Kidney capillary endothelial cell (primary cell): Measurements from ENCODE around the gene THBS2.
"Not testable (repeated sequence)": the region's sequence is repeated elsewhere in the genome, so short reads cannot be mapped to it uniquely, and the experiment has no call there.

ENCODE experiments used
- DNase-seq: peaks from one replicate; pipeline ENCODE4 v3.0.0-alpha.2; 2018; ENCODE audit warnings: low spot score

Gene THBS2

DNA sequence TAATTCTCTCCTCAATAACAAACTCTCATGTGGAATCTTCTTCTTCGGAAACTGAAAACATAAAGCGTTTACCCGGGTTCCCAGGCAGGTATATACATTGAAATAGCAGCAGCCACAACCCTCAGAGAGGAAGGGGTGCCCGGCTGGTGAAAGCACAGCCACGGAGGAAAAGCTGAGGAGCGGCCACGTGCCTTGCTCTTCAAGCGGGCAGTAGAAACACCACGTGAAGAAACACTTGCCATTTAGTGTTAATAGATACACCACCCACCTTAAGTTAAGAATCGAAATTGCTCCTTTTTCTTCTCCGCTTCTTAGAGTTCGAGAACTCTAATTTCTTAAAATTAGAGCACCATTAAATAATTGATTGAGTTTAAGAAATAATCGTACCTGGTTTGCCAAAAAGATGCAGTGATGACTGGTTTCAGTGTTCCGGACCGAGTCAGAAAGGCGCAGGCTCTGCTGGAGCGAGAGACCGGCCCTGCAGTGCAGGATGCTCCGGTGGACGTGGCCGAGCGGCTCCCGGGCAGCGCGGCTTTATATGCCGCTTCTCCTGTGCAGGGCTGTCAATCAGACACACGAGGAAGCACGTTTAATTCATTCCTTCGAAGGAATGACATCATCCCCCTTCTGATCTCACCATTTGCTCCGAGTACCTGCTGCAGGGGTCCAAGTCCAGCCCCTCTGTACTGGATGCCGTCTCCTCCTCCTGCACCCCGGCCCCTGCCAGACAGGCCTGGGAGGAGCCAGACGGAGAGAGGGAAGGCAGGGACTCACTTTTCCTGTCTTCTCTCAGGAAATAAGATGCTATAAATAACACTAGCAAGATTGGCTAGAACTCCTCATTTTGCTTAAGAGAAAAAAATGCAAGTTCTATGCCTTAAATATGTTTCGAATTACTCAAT lies at the start of gene THBS2:
Gene THBS2 (minus strand): TSS at position 510 of the 902 bp plus-strand sequence. CDS start 3,062 bp downstream, outside the sequence.
- no peak for DNase-seq

DNA sequence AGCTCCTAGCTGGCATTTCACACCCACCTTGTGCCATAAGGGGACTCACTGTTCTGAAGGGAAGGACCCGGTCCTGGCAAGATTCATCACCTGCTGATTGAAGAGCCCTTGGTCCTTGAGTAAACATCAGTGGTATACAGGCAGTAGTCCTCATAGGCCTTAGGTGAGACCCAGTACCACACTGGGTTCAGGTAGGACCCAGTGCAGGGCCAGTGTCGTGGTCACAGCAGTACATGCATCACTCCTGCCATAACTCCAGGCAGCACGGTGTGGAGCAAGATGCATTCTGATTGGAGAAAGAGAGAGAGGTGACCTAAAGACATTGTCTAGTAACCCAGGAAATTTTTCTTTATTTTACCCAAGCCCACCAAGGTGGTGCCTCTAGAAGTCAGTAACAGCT lies 49.1 kb upstream of the THBS2 start:
- DNase-seq = no peak

DNA sequence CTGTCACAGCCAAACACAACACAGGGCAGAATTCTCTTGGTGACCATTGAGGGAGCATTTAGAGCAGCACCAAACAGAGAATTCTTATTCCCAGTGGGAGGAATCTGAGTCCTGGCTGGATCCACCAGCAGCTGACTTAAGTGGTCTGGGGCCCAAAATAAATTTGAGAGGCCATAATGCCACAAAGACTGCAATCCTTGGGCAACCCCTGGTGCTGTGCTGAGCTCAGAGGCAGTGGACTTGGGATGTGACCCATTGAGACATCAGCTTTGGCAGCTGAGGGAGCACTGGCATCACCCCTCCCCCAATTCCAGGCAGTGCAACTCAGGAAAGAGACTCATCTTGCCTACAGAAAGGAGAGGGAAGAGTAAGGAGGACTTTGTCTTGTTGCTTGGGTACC lies 48.6 kb upstream of the THBS2 start:
- DNase-seq = no peak

DNA sequence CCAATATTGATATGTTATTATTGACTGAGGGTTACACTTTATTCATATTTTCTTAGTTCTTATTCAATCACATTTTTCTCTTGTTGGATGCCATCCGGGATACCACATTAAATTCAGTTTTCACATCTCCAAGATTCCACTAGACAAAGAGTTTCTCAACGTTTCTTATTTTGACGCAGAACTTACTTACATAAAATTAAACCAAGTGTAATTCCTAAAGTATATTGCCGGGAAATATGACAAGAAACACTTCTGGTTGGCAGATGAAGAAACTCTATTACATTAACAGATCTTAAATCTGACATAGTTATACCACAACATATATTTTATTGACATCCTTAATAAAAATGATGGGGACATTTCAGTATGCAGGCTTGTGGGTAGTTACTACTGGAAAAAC lies 47.3 kb upstream of the THBS2 start:
- no peak for DNase-seq

DNA sequence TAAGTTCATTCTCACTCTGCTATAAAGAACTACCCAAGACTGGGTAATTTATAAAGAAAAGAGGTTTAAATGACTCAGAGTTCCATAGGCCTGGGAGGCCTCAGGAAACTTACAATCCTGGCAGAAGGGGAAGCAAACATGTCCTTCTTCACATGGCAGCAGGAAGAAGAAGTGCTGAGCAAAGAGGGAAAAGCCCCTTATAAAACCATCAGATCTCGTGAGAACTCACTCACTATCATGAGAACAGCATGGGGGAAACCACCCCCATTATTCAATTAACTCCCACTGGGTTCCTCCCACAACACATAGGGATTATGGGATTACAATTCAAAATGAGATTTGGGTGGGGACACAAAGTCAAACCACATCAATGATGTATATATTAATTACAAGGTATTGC lies 45.0 kb upstream of the THBS2 start:
- DNase-seq = not testable (repeated sequence)

DNA sequence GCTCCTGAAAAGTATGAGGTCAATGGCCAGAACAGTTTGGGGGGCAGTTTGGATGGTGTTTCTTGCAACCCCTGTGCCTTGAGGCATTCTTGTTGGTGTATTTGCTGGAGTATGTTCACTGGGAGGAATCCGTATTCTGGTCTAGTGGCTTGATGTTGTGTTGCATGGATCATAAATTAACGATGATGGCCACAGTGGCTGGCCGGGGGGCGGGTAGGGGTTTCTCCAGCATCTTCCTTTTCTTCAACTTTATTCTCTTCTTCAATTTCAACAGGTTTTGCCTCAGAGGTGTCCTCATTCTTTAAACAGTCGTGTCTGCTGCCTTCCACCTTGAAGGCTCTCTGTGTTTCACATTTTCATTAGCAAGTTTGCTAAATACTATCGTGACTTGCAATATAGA lies 43.0 kb upstream of the THBS2 start:
- DNase-seq = no peak

DNA sequence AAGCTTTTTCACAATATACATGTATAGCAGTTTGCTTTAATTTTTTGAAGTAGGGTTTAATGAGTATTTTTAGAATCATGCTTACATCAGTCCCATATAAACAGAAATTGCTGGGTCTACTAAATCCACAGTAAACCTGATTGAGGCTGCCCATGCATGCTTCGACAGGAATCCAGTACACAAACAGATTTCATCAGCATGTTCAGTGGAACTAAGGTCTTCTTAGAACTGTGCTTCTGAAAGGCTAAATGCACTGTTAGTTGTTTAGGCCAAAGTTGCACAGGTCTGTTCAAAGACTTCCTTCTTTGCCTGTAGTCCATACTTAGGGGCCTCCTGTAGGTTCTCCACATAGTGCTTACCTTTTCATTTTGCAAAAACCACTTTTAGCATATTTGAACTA lies 42.5 kb upstream of the THBS2 start:
- DNase-seq = no peak

DNA sequence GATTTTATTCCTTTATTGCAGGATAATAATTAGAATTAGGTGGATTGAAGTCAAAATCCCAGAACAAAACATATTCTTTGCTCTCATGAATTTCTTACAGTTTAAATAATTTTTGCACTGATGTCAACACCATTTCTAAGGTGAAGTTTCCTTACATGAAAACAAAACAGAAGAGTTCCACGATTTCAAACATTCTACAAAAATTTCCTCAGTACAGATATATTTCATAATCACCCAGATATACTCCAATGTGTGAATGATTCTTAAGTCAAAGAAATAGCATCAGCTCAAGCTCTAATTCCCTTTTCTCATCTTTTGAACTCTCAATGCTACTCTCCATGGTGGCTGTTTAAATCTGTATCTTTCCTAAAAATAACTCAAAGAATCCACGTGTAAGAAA lies 39.5 kb upstream of the THBS2 start:
- no peak for DNase-seq

DNA sequence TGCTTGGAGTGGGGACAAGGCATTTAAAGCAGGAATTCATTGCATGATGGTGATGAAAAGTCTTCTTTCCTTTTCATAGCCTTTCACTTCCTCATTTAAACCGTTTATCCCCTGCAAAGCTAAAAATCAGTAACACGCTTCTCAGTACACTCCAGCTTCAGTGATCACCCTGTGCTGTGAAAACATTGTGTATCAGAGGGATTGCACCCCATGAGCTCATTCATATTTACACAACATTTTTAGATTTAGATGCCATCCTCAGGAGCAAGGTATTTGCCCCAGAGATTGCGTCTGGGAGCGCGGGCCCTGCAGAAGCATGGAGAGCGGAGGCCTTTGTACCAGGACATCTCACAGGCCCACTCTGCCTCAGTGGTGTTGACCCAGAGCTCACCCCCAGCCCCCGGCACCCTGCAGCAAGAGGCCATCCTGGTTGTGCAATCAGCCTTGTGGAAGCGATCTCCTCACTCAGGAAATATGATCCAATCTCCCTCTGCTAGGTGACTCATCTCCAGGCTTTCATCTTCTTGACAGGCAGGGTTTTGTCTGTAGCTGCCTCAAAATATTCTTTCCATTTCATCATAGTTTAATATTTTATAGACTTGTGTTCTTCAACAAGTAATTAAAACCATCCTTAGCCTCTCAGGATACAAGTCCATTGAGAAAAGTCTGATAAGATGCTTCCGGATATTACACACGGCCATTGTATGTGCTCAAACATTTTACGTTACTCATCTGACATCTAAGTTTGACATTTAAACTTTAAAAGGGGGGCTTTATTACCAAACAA lies 38.9 kb upstream of the THBS2 start:
- DNase-seq = peak; percentile 3

DNA sequence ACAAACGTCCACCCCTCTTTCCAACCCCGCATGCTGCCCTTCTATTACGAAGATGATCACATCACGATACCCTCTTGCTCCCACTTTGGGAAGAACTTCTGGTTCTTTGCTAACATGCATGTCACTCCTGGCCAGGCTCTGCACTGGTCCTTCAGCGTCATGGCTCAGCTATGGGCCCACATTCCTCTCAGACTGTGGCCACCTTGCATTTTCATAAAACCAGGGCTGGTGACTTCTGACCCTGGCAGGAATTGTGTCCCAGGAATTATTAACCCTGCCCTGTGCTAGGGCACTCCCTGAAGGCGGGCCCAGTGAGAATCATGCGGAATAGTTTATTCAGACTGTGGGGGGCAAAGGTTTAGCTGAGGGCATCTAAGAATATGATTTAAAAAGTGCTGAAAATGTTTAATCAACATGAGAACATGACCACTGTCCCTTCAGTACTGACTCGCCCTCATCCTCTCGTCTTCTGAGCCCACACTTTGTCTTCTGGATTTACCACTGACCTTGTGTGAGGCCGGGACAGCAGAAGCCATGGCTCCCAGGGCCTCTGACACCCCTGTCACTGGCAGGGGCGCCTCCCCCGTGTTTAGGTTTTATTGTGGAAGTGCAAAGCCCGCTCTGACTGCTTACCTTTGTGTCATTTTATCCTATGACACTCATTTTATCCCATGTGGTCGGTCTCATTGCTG lies 38.1 kb upstream of the THBS2 start:
- DNase-seq = no peak

DNA sequence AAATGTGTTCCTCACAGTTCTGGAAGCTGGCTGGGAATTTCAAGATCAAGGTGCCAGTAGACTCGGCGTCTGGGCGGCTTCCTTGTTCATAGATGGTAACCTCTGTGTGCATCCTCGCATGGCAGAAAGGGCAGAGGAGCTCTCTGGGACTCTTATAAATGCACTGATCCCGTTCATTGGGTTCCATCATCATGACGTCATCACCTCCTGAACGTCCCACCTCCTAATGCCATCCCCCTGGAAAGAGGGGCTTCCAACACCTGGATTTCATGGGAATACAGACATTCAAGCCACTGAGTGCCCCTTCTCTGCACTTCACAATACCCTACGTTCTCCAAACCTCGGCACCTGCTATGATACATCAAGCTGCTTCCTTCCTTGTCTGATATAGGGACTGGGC lies 37.5 kb upstream of the THBS2 start:
- no peak for DNase-seq

DNA sequence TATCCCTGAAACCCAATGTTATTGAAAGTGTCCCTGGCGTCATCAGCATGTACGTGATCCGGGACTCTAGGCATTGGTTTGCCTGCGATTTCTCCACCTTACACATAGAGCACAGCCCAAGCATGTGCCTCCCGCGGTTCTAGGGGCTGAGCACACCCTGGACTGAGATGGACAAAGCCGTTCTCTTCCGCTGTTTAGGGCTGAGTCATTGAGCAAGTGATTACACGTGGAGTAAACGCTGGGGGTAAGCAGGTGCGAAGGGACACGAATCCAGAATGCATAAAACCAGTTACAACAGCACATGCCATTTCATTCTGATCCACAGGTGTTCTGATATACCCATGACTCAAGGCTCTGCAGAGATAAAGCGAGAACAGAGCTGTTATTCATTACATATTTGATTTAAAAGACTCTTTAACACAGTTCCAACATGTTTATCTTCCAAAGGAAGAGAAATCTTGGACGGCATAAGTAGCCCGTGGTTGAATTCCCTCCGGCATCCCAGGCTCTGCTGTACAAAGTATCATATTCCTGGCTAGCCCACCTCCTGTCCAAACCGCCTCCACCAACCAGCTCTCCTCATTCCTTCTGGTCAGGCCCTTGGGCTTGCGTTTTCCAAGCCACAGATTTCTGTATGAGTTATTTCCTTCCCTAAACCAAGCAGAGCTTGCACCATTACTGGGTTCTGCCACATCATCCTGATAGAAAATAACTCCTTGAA lies 36.1 kb upstream of the THBS2 start:
- no peak for DNase-seq

DNA sequence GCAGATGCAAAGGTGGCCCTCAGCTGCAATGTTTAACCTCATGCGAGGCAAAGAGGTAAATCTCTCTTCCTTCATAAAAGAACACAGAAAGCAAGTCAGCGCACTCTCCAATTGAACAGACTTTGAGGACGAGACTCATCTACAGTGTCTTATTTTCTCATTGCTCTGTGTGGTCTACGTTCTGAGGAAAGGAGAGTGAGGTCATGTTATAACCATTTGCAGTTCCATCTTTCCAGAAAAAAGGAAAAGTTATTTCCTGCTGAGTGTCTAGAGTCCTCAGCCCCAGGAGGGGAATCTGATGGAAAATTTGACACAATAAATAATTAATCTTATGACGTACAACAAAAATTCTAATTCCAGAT lies 35.6 kb upstream of the THBS2 start:
- no peak for DNase-seq

DNA sequence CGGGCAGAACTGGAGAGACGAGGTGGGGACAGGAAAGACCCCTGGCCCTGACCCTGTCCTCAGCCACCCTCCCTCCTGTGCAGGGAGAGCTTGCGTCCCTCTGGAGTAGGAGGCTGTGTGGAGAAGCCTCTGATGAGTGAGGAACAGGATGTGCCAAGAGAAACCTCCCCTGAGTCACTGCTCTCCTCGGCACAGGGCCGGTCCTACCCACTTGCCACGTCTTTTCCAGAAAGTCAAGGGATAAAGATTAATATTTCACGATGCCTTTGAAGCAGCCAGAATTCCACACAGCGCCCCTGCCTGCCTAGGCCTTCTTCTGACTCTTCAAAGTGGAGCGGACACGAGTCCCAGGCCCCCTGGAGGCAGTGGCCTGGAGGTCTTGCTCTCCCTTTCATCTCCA lies 34.9 kb upstream of the THBS2 start:
- no peak for DNase-seq

DNA sequence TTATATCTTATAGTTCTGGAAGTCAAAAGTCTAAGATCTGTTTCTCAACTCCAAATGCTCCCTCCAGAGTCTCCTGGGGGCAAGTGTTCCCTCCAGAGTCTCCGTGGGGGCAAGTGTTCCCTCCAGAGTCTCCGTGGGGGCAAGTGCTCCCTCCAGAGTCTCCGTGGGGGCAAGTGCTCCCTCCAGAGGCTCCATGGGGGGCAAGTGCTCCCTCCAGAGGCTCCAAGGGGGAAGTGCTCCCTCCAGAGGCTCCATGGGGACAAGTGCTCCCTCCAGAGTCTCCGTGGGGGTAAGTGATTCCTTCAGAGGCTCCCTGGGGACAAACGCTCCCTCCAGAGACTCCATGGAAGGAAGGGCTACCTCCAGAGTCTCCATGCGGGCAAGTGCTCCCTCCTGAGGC lies 34.0 kb upstream of the THBS2 start:
- no peak for DNase-seq

DNA sequence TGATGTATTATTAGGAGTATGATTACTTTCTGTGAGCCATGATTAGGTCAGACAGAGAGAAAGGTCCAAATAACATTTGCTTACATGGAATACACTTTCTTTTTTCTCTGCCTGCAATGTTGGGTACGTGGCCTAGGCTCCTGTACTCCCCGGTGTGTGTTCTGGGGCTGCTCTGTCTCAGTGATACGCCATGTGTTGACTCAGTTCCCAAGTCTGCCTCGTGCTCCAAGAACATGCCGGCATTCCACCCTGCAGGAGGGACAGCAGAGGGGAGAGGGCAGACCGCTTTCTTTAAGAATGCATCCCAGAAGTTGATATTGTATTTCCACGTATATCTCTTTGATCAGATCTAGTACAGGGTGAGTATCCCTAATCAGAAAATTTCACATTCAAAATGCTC lies 33.3 kb upstream of the THBS2 start:
- no peak for DNase-seq

DNA sequence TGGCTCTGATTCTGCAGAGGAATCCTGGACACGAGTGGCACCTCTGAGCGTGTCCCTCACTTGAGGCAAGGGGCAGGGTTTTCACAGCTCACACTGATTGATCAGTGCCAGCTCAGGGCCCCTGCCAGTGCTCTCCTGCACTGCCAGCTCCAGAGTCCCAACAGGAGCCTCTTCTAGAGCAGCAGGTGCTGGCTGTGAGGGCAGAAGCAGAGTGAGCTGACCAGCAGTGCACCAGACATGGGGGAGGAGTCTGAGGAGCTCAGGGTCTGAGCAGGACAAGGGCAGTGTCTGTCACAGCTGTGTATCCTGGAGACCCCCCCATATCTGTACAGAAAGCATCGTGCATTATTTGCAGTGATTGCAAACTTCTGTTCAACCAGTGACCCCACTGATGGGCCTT lies 31.5 kb upstream of the THBS2 start:
- no peak for DNase-seq

DNA sequence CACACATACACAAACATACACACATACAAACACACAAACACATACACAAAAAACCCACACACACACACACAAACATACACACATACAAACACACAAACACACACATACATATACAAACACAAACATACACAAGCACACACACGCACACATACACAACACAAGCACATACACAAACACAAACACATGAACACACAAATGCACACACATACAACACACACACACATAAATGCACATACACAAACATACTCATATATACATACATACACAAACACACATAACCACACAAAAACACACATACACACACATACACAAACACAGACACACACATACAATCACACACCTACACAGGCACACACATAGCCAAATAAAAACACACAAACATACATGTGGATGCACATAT lies 30.3 kb upstream of the THBS2 start:
- DNase-seq = no peak

DNA sequence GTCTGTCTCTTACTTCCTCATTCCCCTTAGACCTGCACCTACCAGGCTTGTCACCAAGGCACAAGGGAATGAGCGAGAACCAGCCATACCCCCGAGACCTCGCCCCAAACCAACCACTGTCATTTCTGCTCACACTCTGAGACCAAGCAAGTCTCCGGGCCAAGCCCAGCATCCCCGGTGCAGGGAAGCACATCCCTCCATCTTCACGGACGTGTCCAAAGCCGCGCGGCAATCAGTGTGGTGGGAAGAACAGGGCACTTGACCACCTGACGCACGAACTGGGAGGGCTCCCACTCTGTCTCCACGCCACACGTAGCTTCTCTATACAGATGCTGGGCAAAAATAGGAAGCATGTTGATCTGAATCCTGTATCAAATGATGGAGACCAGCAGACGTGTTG lies 28.4 kb upstream of the THBS2 start:
- no peak for DNase-seq

DNA sequence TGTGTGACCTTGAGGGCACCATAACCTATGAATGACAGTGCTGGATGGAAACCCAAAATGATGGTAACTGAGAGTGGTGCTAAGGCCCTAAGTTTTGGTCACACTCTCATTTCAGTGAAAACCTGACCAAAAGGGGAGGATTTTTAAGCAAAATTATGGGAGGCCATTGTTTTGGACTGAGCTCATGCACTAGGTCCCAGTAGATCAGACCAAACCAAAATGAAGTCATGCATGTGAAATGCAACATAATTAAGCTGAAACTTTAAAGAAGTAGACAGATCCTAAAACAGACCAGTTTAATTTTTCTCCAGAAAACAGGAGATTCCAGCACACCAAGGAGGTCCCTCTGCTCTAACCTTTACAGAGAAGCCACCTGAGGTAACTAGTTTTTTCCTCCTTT lies 24.0 kb upstream of the THBS2 start:
- no peak for DNase-seq

DNA sequence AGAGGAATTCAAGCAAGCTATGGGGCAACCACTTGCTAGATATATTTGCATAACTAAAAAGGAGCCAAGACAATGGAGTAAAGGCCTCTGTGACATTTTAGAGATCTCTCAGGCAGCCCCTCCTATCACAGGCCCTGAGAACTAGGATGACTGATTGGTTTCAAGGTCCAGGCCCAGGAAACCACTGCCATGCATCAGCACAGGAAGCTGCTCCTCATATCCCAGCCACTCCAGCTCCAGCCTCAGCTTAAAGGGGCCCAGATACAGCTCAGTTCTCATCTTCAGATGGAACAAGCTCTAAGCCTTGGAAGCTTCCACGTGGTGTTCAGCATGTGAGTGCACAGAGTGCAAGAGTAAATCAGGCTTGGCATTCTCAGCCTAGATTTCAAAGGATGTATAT lies 21.1 kb upstream of the THBS2 start:
- DNase-seq = no peak

DNA sequence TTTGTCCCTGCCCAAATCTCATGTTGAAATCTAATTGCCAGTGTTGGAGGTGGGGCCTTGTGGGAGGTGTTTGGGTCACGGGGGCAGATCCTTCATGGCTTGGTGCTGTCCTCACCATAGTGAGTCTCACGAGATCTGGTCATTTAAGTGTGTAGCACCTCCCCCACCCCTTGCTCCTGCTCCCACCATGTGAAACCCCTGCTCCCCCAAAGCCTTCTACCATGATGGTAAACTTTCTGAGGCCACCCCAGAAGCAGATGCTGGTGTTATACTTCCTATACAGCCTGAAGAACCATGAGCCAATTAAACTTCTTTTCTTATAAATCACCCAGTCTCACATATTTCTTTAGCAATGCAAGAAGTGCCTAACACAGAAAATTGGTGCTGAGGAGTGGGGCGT lies 19.9 kb upstream of the THBS2 start:
- no peak for DNase-seq
